Neuronal stem cell (in vitro differentiated cells): ENCODE data around the gene KRT38.

ENCODE experiments used
- DNase-seq: peaks from one replicate; pipeline ENCODE4 v3.0.0-alpha.2; 2013; ENCODE audit warnings: low spot score
- H2AFZ ChIP-seq: one replicate; pipeline ENCODE4 v1.6.1; 2013; ENCODE audit warnings: mild to moderate bottlenecking, low read length, inconsistent platforms
- H2AK5ac ChIP-seq: 2 replicates; pipeline ENCODE4 v1.6.1; 2013; ENCODE audit warnings: low read depth, mild to moderate bottlenecking, inconsistent platforms, low read length, moderate library complexity, mixed read lengths
- H2BK120ac ChIP-seq: 2 replicates; pipeline ENCODE4 v1.6.1; 2013; ENCODE audit warnings: low read depth, mild to moderate bottlenecking, inconsistent platforms, low read length, moderate library complexity, mixed read lengths
- H2BK12ac ChIP-seq: one replicate; pipeline ENCODE4 v1.6.1; 2013; ENCODE audit warnings: low read length, inconsistent platforms
- H2BK15ac ChIP-seq: 2 replicates; pipeline ENCODE4 v1.6.1; 2013; ENCODE audit warnings: mild to moderate bottlenecking, low read length, inconsistent platforms, mixed read lengths
- H2BK5ac ChIP-seq: one replicate; pipeline ENCODE4 v1.6.1; 2013; ENCODE audit warnings: inconsistent platforms, mild to moderate bottlenecking, low read length, moderate library complexity
- H3K14ac ChIP-seq: one replicate; pipeline ENCODE4 v1.6.1; 2013; ENCODE audit warnings: low read length, inconsistent platforms
- H3K18ac ChIP-seq: 2 replicates; pipeline ENCODE4 v1.6.1; 2013; ENCODE audit warnings: low read length, inconsistent platforms
- H3K23ac ChIP-seq: 2 replicates; pipeline ENCODE4 v1.6.1; 2013; ENCODE audit warnings: low read depth, mild to moderate bottlenecking, mixed read lengths, low read length, inconsistent platforms; ENCODE audit not compliant: poor library complexity
- H3K27ac ChIP-seq: replicated peaks from 3 replicates; pipeline ENCODE4 v1.5.1; 2013; ENCODE audit warnings: low read length, inconsistent platforms
- H3K27me3 ChIP-seq, 3 experiments: 2 replicates each; pipeline ENCODE4 v1.6.1; 2013; ENCODE audit warnings: low read length in 3 of 3, mild to moderate bottlenecking in 2 of 3, inconsistent platforms in 1 of 3, low read depth in 1 of 3, mixed read lengths in 1 of 3, moderate library complexity in 1 of 3; ENCODE audit not compliant: control insufficient read depth in 3 of 3, insufficient read depth in 3 of 3
- H3K36me3 ChIP-seq, 2 donors: replicated peaks in 1 of 2; 2 replicates each; pipeline ENCODE4 v1.6.1; 2013; ENCODE audit warnings: low read length in 2 of 2; ENCODE audit not compliant: control insufficient read depth in 2 of 2, insufficient read depth in 2 of 2
- H3K4ac ChIP-seq: 2 replicates; pipeline ENCODE4 v1.6.1; 2013; ENCODE audit warnings: inconsistent platforms, mild to moderate bottlenecking, low read length, moderate library complexity
- H3K4me1 ChIP-seq, 2 donors: 1 replicate in 1 of 2; 2 replicates in 1 of 2; pipeline ENCODE4 v1.6.1; 2013; ENCODE audit warnings: low read length in 2 of 2, low read depth in 1 of 2; ENCODE audit not compliant: control insufficient read depth in 2 of 2, insufficient read depth in 1 of 2
- H3K4me2 ChIP-seq: one replicate; pipeline ENCODE4 v1.6.1; 2013; ENCODE audit warnings: mild to moderate bottlenecking, low read length, inconsistent platforms; ENCODE audit not compliant: insufficient read depth, poor library complexity, severe bottlenecking
- H3K4me3 ChIP-seq, 2 donors: 2 replicates each; pipeline ENCODE4 v1.5.1; 2013; ENCODE audit warnings: low read length in 2 of 2, mild to moderate bottlenecking in 2 of 2, inconsistent platforms in 1 of 2, moderate library complexity in 1 of 2
- H3K79me1 ChIP-seq: one replicate; pipeline ENCODE4 v1.6.1; 2013; ENCODE audit warnings: low read depth, mild to moderate bottlenecking, inconsistent platforms, low read length, moderate library complexity
- H3K9ac ChIP-seq: one replicate; pipeline ENCODE4 v1.6.1; 2013; ENCODE audit warnings: mild to moderate bottlenecking, low read depth, low read length, inconsistent platforms; ENCODE audit not compliant: poor library complexity
- H3K9me3 ChIP-seq, 2 donors: replicated peaks in 1 of 2; 2 replicates each; pipeline versions ENCODE3 to v1.6.1; 2013; ENCODE audit warnings: low read length in 2 of 2, mild to moderate bottlenecking in 2 of 2, inconsistent platforms in 1 of 2, low read depth in 1 of 2, mixed read lengths in 1 of 2, moderate library complexity in 1 of 2; ENCODE audit not compliant: control insufficient read depth in 2 of 2, insufficient read depth in 1 of 2
- H4K8ac ChIP-seq: one replicate; pipeline ENCODE4 v1.6.1; 2013; ENCODE audit warnings: low read depth, mild to moderate bottlenecking, inconsistent platforms, low read length, moderate library complexity
- H4K91ac ChIP-seq: one replicate; pipeline ENCODE4 v1.6.1; 2013; ENCODE audit warnings: low read length, low read depth, mild to moderate bottlenecking, inconsistent platforms; ENCODE audit not compliant: poor library complexity
- WGBS, 2 donors: extraction: QIAGEN DNeasy Blood & Tissue Kit; methylation state at CpG; one replicate each; pipeline ENCODE4 v1.1.7; 2013; ENCODE audit warnings: missing lambda C conversion rate in 2 of 2, mixed read lengths in 1 of 2; ENCODE audit not compliant: insufficient read length in 2 of 2, insufficient replicate concordance in 1 of 2; ENCODE audit errors: extremely low coverage in 2 of 2; 5-methylcytosine and 5-hydroxymethylcytosine counted together

The KRT38 gene

DNA sequence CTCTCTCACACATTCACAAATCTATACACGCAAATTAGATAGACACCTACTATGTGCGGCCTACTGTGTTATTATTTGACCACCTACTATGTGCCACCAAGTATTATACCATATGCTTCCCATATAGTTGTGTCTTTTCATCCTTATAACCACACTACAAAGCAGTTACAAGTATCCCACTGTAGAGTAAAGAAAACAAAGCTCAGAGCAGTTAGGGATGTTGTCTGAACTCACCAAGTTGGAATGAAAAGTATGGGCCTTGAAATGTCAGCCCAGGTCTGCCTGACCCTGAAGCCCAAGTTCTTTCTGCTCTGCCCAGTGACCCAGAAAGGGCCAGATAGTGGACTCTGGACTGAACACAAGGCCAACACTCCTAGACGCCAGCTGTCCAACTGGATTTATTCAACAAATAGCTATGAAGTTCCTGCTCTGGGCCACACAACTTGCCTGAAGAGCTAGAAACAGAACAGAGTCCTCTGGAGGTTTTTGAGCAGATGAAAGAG is 24.9 kb downstream of the KRT38 start:
- no peaks in the 10 kb centered on the region for H3K79me1 ChIP-seq
- no peak overlapping the region for H3K4me3 ChIP-seq
- WGBS, 2 donors = no CpG with 5 or more reads among the region's 3 CpGs
- H2BK15ac ChIP-seq = no peak overlapping the region
- peaks cover 0 to 3% of the 10 kb centered on the region in 2 donors for H3K4me1 ChIP-seq
- no peak overlapping the region for H3K4ac ChIP-seq
- no peak overlapping the region for H4K91ac ChIP-seq
- H3K9me3 ChIP-seq = no peaks in the 10 kb centered on the region
- H2BK5ac ChIP-seq = no peak overlapping the region
- H3K27ac ChIP-seq = no peak overlapping the region
- H2AFZ ChIP-seq = no peak overlapping the region
- H3K23ac ChIP-seq = no peak overlapping the region
- DNase-seq = no peak
- H2BK12ac ChIP-seq = no peak overlapping the region
- H3K4me2 ChIP-seq = no peak overlapping the region
- no peak overlapping the region for H2AK5ac ChIP-seq
- H3K14ac ChIP-seq = no peak overlapping the region
- H4K8ac ChIP-seq = no peak overlapping the region
- H3K18ac ChIP-seq = no peak overlapping the region
- H3K36me3 ChIP-seq = no peaks in the 10 kb centered on the region
- H3K9ac ChIP-seq = no peak overlapping the region
- peaks cover 0 to 2% (median 0%) of the 10 kb centered on the region in 3 experiments for H3K27me3 ChIP-seq
- H2BK120ac ChIP-seq = no peak overlapping the region

- no peak for DNase-seq
- Histone ChIP-seq H2BK15ac (no peak overlapping the region), H3K79me1 (no peaks in the 10 kb centered on the region), H2BK12ac (no peak overlapping the region), H3K27ac (no peak overlapping the region), H3K36me3 (no peaks in the 10 kb centered on the region), H3K4me2 (no peak overlapping the region), H4K8ac (no peak overlapping the region), H3K23ac (no peak overlapping the region), H2AFZ (no peak overlapping the region), H2BK5ac (no peak overlapping the region), H3K18ac (no peak overlapping the region), H3K4ac (no peak overlapping the region), H3K9ac (no peak overlapping the region), H3K14ac (no peak overlapping the region), H3K4me3 (no peak overlapping the region), H3K4me1 (peaks cover 0 to 3% of the 10 kb centered on the region in 2 donors), H2AK5ac (no peak overlapping the region), H3K9me3 (no peaks in the 10 kb centered on the region), H4K91ac (no peak overlapping the region), H3K27me3 (no peaks in the 10 kb centered on the region), H2BK120ac (no peak overlapping the region)
- no CpG with 5 or more reads among the region's 4 CpGs for WGBS, 2 donors
Measured at GRCh38 chr17:41415411-41415810, 25.4 kb downstream of the KRT38 start.

DNA sequence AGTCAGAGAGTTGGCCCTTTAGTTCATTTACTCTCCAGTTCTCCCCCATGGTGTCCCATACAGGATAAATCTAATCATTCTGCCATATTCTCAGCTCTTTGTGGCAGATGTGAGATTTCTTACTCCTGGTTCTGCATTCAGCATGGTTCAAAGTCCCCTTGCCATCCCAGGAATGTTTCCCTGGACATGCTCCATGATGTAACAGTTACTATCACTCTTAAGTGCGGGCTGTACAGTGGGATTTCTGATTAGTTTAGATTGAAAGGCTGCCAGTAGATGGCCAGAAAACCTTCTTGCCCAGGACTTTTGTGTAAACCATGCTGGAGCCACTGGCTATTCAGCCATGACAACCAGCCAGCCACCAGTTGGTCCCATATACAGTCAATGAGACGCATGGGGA is 26.8 kb downstream of the KRT38 start:
- Histone ChIP-seq H2BK15ac (no peak overlapping the region), H2AK5ac (no peak overlapping the region), H2BK120ac (no peak overlapping the region), H4K8ac (no peak overlapping the region), H3K79me1 (no peaks in the 10 kb centered on the region), H3K27me3 (no peaks in the 10 kb centered on the region), H3K4me1 (peaks cover 0 to 3% of the 10 kb centered on the region in 2 donors), H2AFZ (no peak overlapping the region), H3K18ac (no peak overlapping the region), H2BK5ac (no peak overlapping the region), H3K4me2 (no peak overlapping the region), H3K9ac (no peak overlapping the region), H3K36me3 (no peaks in the 10 kb centered on the region), H3K9me3 (no peaks in the 10 kb centered on the region), H3K4me3 (no peak overlapping the region), H3K27ac (no peak overlapping the region), H3K23ac (no peak overlapping the region), H2BK12ac (no peak overlapping the region), H4K91ac (no peak overlapping the region), H3K14ac (no peak overlapping the region), H3K4ac (no peak overlapping the region)
- no peak for DNase-seq
- WGBS, 2 donors = no CpG with 5 or more reads among the region's 2 CpGs

- Histone ChIP-seq H3K27ac (no peak overlapping the region), H3K4ac (no peak overlapping the region), H2AK5ac (no peak overlapping the region), H2BK5ac (no peak overlapping the region), H3K4me2 (no peak overlapping the region), H2BK120ac (no peak overlapping the region), H3K18ac (no peak overlapping the region), H3K4me3 (no peak overlapping the region), H2BK12ac (no peak overlapping the region), H3K36me3 (no peaks in the 10 kb centered on the region), H3K9ac (no peak overlapping the region), H3K27me3 (no peaks in the 10 kb centered on the region), H2BK15ac (no peak overlapping the region), H3K23ac (no peak overlapping the region), H2AFZ (no peak overlapping the region), H4K91ac (no peak overlapping the region), H3K4me1 (peaks cover 0 to 3% of the 10 kb centered on the region in 2 donors), H3K79me1 (no peaks in the 10 kb centered on the region), H4K8ac (no peak overlapping the region), H3K14ac (no peak overlapping the region), H3K9me3 (no peaks in the 10 kb centered on the region)
- no peak for DNase-seq
- no CpG with 5 or more reads among the region's 5 CpGs for WGBS, 2 donors
Measured at GRCh38 chr17:41413353-41413957, 27.3 kb downstream of the KRT38 start.
